Osteocyte (in vitro differentiated cells): ENCODE measurements around the gene APH1B. TPM values are rescaled to one million over a fixed set of nuclear protein-coding genes. Genes with fewer than 3 reads are reported as not detected.
A peak's percentile ranks its signal among the peaks of the same experiment; 100 is the strongest.

Experiments
- DNase-seq: peaks from one replicate; pipeline ENCODE4 v3.0.0; 2021; ENCODE audit warnings: mixed read lengths; ENCODE audit not compliant: unreplicated experiment; ENCODE audit errors: extremely low spot score
- H3K27ac Mint-ChIP-seq: one replicate; pipeline ENCODE4 v1.8.0; 2021; ENCODE audit warnings: mild to moderate bottlenecking, mixed read lengths; ENCODE audit not compliant: unreplicated experiment
- H3K27me3 Mint-ChIP-seq: one replicate; pipeline ENCODE4 v1.8.0; 2021; ENCODE audit warnings: mixed read lengths; ENCODE audit not compliant: unreplicated experiment
- H3K36me3 Mint-ChIP-seq: one replicate; pipeline ENCODE4 v1.8.0; 2021; ENCODE audit warnings: mixed read lengths; ENCODE audit not compliant: unreplicated experiment
- H3K4me1 Mint-ChIP-seq: one replicate; pipeline ENCODE4 v1.8.0; 2021; ENCODE audit warnings: mixed read lengths; ENCODE audit not compliant: unreplicated experiment
- H3K4me3 Mint-ChIP-seq: one replicate; pipeline ENCODE4 v1.8.0; 2021; ENCODE audit warnings: mild to moderate bottlenecking, moderate library complexity, mixed read lengths; ENCODE audit not compliant: unreplicated experiment
- H3K9me3 Mint-ChIP-seq: one replicate; pipeline ENCODE4 v1.8.0; 2021; ENCODE audit warnings: mixed read lengths; ENCODE audit not compliant: unreplicated experiment
- total RNA-seq: library from RNA; stranded (reverse); gene quantifications from 2 replicates; pipeline ENCODE4 v1.2.1, GENCODE V29; 2021
- TF ChIP-seq, protein P1 (sequence below): fragments of 200-600 bp; sonication (generic); IDR thresholded peaks from 2 replicates; pipeline ENCODE4 v1.5.0; 2021; ENCODE audit warnings: antibody characterized with exemption, mild to moderate bottlenecking, moderate library complexity

The APH1B gene
- total RNA-seq, 1 donor from 2014 or later, result 13.9 TPM

DNA sequence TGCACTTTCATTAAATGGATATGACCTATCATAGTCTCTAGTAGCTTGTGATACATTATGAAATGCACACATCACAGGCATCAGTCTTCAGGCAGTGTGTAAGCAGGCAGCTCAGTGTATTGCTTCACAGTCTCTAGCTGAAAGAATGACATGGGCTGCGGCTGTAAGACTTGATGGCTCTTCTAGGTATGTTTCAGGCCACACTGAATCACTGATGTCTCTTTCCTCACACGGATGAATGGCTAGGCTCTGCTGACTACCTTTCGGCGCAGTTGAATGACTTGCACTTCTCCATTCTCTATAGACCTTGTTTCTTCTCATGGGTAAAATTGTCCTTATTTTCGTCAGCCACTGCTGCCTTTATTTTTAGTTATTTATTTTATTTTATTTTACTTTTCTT is 15.4 kb downstream of the APH1B start:
- TF ChIP-seq, protein P1, sequence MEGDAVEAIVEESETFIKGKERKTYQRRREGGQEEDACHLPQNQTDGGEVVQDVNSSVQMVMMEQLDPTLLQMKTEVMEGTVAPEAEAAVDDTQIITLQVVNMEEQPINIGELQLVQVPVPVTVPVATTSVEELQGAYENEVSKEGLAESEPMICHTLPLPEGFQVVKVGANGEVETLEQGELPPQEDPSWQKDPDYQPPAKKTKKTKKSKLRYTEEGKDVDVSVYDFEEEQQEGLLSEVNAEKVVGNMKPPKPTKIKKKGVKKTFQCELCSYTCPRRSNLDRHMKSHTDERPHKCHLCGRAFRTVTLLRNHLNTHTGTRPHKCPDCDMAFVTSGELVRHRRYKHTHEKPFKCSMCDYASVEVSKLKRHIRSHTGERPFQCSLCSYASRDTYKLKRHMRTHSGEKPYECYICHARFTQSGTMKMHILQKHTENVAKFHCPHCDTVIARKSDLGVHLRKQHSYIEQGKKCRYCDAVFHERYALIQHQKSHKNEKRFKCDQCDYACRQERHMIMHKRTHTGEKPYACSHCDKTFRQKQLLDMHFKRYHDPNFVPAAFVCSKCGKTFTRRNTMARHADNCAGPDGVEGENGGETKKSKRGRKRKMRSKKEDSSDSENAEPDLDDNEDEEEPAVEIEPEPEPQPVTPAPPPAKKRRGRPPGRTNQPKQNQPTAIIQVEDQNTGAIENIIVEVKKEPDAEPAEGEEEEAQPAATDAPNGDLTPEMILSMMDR, result no peak
- Mint-ChIP-seq H3K36me3 (peaks cover 26% of the 10 kb centered on the region), H3K27me3 (no peaks in the 10 kb centered on the region), H3K9me3 (no peaks in the 10 kb centered on the region), H3K4me3 (no peak overlapping the region), H3K27ac (peak overlapping the region; percentile 96), H3K4me1 (peaks cover 33% of the 10 kb centered on the region)
- DNase-seq, result no peak

DNA sequence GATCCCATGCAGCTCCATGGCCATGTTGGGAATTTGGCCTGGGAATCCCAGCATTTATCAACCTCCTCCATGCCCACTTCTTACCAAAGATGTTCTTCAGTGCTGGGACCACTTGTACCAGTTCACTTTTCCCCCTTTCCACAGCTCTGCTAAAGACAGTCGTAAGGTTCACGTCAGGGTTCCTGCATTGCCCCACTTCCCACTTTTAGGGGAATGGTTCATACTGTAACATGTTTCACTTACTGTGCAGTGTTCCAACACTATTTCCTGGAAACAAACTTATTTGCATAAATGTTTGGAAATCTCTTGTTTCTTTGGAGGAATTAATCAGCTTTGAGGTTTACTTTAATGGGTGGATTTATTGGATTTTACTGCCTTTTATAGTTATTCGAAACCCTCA is 17.0 kb downstream of the APH1B start:
- TF ChIP-seq, protein P1, result no peak
- no peaks in the 10 kb centered on the region for H3K27me3 Mint-ChIP-seq
- no peak overlapping the region for H3K4me3 Mint-ChIP-seq
- H3K36me3 Mint-ChIP-seq, result peaks cover 34% of the 10 kb centered on the region
- peaks cover 30% of the 10 kb centered on the region for H3K4me1 Mint-ChIP-seq
- no peaks in the 10 kb centered on the region for H3K9me3 Mint-ChIP-seq
- no peak overlapping the region for H3K27ac Mint-ChIP-seq
- no peak for DNase-seq

DNA sequence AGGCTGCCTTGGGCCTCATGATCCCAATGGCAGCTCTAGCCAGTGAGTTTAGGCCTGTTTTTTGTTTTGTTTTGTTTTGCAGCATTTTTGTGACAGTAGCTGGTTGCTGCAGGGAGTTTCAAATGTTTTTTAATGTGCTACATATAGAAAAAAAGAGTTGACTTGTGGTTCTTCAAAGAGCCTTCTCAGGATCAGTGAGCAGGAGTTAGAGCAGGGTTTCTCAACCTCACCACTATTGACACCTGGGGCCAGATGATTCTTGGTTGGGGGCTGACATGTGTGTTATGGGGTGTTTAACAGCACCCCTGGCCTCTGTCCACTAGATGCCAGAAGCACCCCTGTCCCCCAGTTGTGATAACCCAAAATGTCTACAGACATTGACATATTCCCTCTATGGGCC is 17.9 kb downstream of the APH1B start:
- peaks cover 41% of the 10 kb centered on the region for H3K36me3 Mint-ChIP-seq
- peaks cover 27% of the 10 kb centered on the region for H3K4me1 Mint-ChIP-seq
- H3K27me3 Mint-ChIP-seq, result no peaks in the 10 kb centered on the region
- no peak overlapping the region for H3K27ac Mint-ChIP-seq
- TF ChIP-seq, protein P1, result no peak
- no peaks in the 10 kb centered on the region for H3K9me3 Mint-ChIP-seq
- no peak overlapping the region for H3K4me3 Mint-ChIP-seq
- DNase-seq, result no peak

DNA sequence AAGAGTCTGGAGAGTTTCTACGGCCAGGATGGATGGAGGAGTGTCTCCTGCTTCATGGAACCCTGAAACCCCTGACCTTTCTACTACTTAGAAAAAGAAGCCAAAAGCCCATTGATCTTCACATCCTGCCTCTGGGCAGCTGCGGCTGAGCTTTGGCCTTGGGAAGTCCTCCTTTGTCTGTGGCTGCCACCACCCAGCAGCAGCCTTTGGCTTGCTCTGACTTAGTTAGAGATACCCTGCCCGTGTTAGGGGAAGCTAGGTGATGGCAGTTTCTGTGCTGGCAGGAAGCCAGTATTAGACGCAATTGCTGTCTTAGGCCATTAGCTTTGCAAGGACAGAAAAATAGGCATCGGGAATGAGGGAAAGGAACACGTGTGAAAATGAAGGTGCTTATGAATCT is 18.8 kb downstream of the APH1B start:
- Mint-ChIP-seq H3K36me3 (peaks cover 45% of the 10 kb centered on the region), H3K4me1 (peaks cover 20% of the 10 kb centered on the region), H3K27me3 (no peaks in the 10 kb centered on the region), H3K27ac (no peak overlapping the region), H3K4me3 (no peak overlapping the region), H3K9me3 (no peaks in the 10 kb centered on the region)
- TF ChIP-seq, protein P1, result no peak
- DNase-seq, result no peak

DNA sequence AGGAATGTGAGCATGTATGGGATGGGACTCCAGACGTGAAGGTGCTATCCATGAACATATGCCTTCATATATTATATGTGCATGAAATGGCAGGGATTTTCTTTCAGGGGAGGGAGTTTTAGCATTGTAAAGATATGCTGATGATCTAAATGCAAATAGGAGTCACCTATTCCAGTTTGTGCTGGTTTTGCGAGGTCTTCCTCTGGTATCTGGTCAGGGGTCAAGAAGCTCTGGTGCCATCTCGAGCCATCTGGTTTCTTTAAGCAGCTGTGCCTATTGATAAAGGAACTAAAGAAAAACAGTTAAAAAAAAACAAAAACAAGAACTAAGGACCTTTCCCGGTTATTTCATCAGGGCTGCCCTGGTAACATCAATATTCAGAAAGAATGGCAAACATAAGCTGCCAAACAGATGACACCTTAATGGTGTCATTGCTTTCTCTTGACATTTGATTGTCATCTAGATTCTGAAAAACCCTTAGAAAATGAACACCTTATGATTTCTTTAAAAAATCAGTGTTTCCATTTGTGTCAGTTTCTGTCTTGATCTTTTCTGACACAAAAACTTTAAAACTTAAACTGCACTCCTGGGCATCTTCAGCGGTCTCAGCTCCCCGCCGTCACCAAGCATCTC is 22.7 kb downstream of the APH1B start:
- Mint-ChIP-seq H3K4me1 (peaks cover 2% of the 10 kb centered on the region), H3K9me3 (no peaks in the 10 kb centered on the region), H3K27ac (no peak overlapping the region), H3K4me3 (no peak overlapping the region), H3K27me3 (no peaks in the 10 kb centered on the region), H3K36me3 (peaks cover 61% of the 10 kb centered on the region)
- TF ChIP-seq, protein P1, result no peak
- no peak for DNase-seq
